ENCODE measurements around the gene TP53I13. TPM values are rescaled to one million over a fixed set of nuclear protein-coding genes. Genes with fewer than 3 reads are reported as not detected.

TP53I13 gene
- total RNA-seq, 1 donor from 2014 or later = 40.2 TPM

- H3K4me1 Mint-ChIP-seq (ENCODE audit: low read depth) = peaks cover 20% of the 10 kb centered on the region
- H3K27ac Mint-ChIP-seq = no peak overlapping the region
- no peaks in the 10 kb centered on the region for H3K27me3 Mint-ChIP-seq
- DNase-seq (ENCODE audit: low spot score, unreplicated experiment) = no peak
- TF ChIP-seq, protein P1, sequence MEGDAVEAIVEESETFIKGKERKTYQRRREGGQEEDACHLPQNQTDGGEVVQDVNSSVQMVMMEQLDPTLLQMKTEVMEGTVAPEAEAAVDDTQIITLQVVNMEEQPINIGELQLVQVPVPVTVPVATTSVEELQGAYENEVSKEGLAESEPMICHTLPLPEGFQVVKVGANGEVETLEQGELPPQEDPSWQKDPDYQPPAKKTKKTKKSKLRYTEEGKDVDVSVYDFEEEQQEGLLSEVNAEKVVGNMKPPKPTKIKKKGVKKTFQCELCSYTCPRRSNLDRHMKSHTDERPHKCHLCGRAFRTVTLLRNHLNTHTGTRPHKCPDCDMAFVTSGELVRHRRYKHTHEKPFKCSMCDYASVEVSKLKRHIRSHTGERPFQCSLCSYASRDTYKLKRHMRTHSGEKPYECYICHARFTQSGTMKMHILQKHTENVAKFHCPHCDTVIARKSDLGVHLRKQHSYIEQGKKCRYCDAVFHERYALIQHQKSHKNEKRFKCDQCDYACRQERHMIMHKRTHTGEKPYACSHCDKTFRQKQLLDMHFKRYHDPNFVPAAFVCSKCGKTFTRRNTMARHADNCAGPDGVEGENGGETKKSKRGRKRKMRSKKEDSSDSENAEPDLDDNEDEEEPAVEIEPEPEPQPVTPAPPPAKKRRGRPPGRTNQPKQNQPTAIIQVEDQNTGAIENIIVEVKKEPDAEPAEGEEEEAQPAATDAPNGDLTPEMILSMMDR (IDR thresholded peaks at IDR 0.05; ENCODE audit: unreplicated experiment) = peak; percentile 20
- peak overlapping the region; percentile 75 for H3K4me3 Mint-ChIP-seq (ENCODE audit: low read depth)
- no peaks in the 10 kb centered on the region for H3K36me3 Mint-ChIP-seq (ENCODE audit: insufficient read depth)
- H3K9me3 Mint-ChIP-seq (ENCODE audit: low read depth) = no peaks in the 10 kb centered on the region
Measured at GRCh38 chr17:29593591-29594518, 25.4 kb downstream of the TP53I13 start.

- Mint-ChIP-seq H3K4me1 (ENCODE audit: low read depth) (peaks cover 20% of the 10 kb centered on the region), H3K36me3 (ENCODE audit: insufficient read depth) (no peaks in the 10 kb centered on the region), H3K4me3 (ENCODE audit: low read depth) (peak overlapping the region; percentile 75), H3K27ac (no peak overlapping the region), H3K9me3 (ENCODE audit: low read depth) (no peaks in the 10 kb centered on the region), H3K27me3 (peaks cover 7% of the 10 kb centered on the region)
- TF ChIP-seq, protein P1 (IDR thresholded peaks at IDR 0.05; ENCODE audit: unreplicated experiment) = no peak
- no peak for DNase-seq (ENCODE audit: low spot score, unreplicated experiment)
Measured at GRCh38 chr17:29594519-29595090, 26.1 kb downstream of the TP53I13 start.

- TF ChIP-seq, protein P1 (IDR thresholded peaks at IDR 0.05; ENCODE audit: unreplicated experiment) = no peak
- no peak overlapping the region for H3K27ac Mint-ChIP-seq
- no peak overlapping the region for H3K4me3 Mint-ChIP-seq (ENCODE audit: low read depth)
- H3K9me3 Mint-ChIP-seq (ENCODE audit: low read depth) = no peaks in the 10 kb centered on the region
- no peaks in the 10 kb centered on the region for H3K36me3 Mint-ChIP-seq (ENCODE audit: insufficient read depth)
- peaks cover 15% of the 10 kb centered on the region for H3K4me1 Mint-ChIP-seq (ENCODE audit: low read depth)
- peaks cover 7% of the 10 kb centered on the region for H3K27me3 Mint-ChIP-seq
- no peak for DNase-seq (ENCODE audit: low spot score, unreplicated experiment)
Measured at GRCh38 chr17:29595107-29595942, 26.8 kb downstream of the TP53I13 start.

DNA sequence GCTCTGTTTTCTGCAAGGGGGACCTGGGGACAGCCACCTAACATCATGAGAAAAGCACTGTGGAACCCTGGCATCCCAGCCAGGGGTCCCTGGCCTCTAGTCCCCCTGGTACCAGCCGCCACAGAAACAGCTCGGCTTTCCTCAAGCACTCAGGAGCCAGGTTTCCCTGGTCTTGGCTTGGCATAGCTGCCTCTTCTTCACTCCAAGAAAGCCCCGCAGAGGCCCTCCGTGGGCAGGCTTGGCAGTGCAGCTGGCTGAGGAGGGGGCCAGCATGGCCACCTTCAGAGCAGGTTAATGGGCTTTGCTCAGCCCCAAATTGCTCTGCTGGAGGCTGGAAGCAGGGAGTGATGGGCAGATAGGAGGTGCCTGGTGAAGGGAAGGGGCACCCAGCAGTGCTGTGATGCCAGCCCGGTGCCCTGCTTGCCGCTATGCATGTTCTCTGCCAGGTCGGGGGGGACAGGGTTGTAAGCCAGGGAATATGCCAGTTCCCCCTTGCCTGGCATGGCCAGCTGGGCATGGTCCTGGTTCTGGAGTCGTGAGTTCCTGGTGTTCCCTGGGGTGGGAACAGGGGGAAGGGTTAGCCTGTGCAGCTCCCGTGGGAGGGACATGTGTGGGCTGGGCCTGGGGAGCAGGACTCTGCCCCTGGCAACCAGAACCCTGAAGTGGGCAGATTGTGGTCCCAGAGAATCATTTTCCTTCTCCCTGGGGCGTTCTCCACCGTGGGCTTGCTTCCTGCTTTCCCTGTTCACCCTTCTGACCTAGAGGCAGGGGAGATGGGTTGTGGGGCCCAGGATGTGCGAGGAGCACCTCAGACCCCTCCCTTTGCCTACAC lies 27.7 kb downstream of the TP53I13 start:
- TF ChIP-seq, protein P1 (IDR thresholded peaks at IDR 0.05; ENCODE audit: unreplicated experiment) = no peak
- H3K4me1 Mint-ChIP-seq (ENCODE audit: low read depth) = peaks cover 10% of the 10 kb centered on the region
- H3K9me3 Mint-ChIP-seq (ENCODE audit: low read depth) = no peaks in the 10 kb centered on the region
- no peak for DNase-seq (ENCODE audit: low spot score, unreplicated experiment)
- H3K36me3 Mint-ChIP-seq (ENCODE audit: insufficient read depth) = no peaks in the 10 kb centered on the region
- no peak overlapping the region for H3K4me3 Mint-ChIP-seq (ENCODE audit: low read depth)
- peaks cover 7% of the 10 kb centered on the region for H3K27me3 Mint-ChIP-seq
- H3K27ac Mint-ChIP-seq = no peak overlapping the region

Measured in progenitor cell of endocrine pancreas (in vitro differentiated cells).